ENCODE results near the gene SGK2. TPM values are rescaled to one million over a fixed set of nuclear protein-coding genes. Genes with fewer than 3 reads are reported as not detected.
A peak's percentile ranks its signal among the peaks of the same experiment; 100 is the strongest.

SGK2 gene
- total and polyA plus RNA-seq, 2 of the 13 experiments (the other 11 are each of a cell fraction or from before 2014, with no cell fraction given) = 6.2 to 29.4 TPM

DNA sequence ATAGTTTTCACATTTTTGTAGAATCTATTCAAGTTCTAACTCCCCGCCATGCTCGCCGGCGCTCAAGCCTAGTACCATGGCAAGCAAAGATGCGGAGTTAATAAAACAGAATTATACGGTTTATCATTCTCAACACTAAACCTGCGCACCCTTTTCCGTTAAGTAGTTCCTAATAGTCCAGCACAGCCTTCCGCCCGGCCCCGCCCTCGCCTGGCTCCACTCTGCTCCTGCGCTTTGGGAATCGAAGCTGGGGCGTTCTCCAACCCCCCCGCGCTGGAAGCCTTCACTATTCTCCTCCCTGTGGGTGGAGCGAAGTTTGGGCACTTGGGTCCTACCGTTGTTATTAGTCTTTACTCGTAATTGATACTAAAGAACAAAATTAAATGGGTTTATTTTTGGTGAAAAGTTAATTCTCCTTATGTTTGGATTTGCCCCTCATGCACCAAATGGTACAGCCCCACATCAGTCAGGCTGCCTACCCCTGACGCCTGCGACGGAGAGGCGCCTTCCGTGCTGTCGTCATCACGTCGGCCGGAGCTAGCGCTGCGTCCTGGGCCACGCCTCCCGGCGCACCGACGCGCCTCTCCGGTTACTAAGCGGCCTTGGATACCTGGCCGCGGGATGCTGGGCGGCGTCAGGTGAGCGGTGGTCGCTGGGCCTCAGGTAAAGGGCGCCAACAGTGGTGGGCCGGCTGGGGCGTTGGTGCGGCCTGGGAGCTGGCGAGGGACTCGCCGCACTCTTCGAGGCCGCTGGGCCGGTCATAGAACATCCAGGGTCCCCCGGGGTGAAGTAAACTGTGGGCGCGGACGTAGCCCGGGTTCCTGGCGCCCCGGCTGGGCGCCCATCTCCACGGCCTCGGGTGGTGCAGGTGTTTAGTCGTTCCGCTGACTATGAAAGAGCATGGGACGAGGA is 31.8 kb downstream of the SGK2 start, which contains the start of gene IFT52 (continued):
- TF ChIP-seq, protein P1, sequence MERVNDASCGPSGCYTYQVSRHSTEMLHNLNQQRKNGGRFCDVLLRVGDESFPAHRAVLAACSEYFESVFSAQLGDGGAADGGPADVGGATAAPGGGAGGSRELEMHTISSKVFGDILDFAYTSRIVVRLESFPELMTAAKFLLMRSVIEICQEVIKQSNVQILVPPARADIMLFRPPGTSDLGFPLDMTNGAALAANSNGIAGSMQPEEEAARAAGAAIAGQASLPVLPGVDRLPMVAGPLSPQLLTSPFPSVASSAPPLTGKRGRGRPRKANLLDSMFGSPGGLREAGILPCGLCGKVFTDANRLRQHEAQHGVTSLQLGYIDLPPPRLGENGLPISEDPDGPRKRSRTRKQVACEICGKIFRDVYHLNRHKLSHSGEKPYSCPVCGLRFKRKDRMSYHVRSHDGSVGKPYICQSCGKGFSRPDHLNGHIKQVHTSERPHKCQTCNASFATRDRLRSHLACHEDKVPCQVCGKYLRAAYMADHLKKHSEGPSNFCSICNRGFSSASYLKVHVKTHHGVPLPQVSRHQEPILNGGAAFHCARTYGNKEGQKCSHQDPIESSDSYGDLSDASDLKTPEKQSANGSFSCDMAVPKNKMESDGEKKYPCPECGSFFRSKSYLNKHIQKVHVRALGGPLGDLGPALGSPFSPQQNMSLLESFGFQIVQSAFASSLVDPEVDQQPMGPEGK (CRISPR knock-in tag; IDR thresholded peaks at IDR 0.05) = peak; percentile 100
- TF ChIP-seq, protein P2, sequence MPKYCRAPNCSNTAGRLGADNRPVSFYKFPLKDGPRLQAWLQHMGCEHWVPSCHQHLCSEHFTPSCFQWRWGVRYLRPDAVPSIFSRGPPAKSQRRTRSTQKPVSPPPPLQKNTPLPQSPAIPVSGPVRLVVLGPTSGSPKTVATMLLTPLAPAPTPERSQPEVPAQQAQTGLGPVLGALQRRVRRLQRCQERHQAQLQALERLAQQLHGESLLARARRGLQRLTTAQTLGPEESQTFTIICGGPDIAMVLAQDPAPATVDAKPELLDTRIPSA (CRISPR knock-in tag; IDR thresholded peaks at IDR 0.05; ENCODE audit: borderline replicate concordance) = no peak
- TF ChIP-seq ZNF644 (CRISPR knock-in tag; IDR thresholded peaks at IDR 0.05; ENCODE audit: low read depth) (0 out of 2 replicates have a peak, but pooled peaks have one; percentile 12), AGO1 (IDR thresholded peaks at IDR 0.05; ENCODE audit: low read depth, low read length, poor library complexity, severe bottlenecking) (peak; percentile 68), NFE2 (CRISPR knock-in tag; IDR thresholded peaks at IDR 0.05) (no peak), NR2F6 (IDR thresholded peaks at IDR 0.05) (no peak; the same call in 1 of the 2 replicates), NR2F6 (CRISPR knock-in tag; IDR thresholded peaks at IDR 0.05) (no peak), GATA4 (IDR thresholded peaks at IDR 0.05; ENCODE audit: borderline replicate concordance, low read depth) (0 out of 2 replicates have a peak, but pooled peaks have one; percentile 59), KDM5A (IDR thresholded peaks at IDR 0.05; ENCODE audit: borderline replicate concordance, low read length) (peak; percentile 86), AKAP8 (CRISPR knock-in tag; IDR thresholded peaks at IDR 0.05) (no peak), ZKSCAN5 (CRISPR knock-in tag; IDR thresholded peaks at IDR 0.05) (0 out of 2 replicates have a peak, but pooled peaks have one; percentile 34), TCF12 (IDR thresholded peaks at IDR 0.05) (no peak), TCF12 (CRISPR knock-in tag; IDR thresholded peaks at IDR 0.05) (no peak), RXRA (CRISPR knock-in tag; IDR thresholded peaks at IDR 0.05) (peak; percentile 85)
- TF ChIP-seq, protein P3, sequence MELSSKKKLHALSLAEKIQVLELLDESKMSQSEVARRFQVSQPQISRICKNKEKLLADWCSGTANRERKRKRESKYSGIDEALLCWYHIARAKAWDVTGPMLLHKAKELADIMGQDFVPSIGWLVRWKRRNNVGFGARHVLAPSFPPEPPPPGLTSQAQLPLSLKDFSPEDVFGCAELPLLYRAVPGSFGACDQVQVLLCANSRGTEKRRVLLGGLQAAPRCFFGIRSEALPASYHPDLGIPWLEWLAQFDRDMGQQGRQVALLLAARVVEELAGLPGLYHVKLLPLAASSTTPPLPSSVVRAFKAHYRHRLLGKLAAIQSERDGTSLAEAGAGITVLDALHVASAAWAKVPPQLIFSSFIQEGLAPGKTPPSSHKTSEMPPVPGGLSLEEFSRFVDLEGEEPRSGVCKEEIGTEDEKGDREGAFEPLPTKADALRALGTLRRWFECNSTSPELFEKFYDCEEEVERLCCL (CRISPR knock-in tag; IDR thresholded peaks at IDR 0.05; ENCODE audit: borderline replicate concordance) = peak; percentile 91; the same call in 1 of the 2 replicates
- TF ChIP-seq, protein P4, sequence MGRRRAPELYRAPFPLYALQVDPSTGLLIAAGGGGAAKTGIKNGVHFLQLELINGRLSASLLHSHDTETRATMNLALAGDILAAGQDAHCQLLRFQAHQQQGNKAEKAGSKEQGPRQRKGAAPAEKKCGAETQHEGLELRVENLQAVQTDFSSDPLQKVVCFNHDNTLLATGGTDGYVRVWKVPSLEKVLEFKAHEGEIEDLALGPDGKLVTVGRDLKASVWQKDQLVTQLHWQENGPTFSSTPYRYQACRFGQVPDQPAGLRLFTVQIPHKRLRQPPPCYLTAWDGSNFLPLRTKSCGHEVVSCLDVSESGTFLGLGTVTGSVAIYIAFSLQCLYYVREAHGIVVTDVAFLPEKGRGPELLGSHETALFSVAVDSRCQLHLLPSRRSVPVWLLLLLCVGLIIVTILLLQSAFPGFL (CRISPR knock-in tag; IDR thresholded peaks at IDR 0.05) = no peak
- TF ChIP-seq, protein P5, sequence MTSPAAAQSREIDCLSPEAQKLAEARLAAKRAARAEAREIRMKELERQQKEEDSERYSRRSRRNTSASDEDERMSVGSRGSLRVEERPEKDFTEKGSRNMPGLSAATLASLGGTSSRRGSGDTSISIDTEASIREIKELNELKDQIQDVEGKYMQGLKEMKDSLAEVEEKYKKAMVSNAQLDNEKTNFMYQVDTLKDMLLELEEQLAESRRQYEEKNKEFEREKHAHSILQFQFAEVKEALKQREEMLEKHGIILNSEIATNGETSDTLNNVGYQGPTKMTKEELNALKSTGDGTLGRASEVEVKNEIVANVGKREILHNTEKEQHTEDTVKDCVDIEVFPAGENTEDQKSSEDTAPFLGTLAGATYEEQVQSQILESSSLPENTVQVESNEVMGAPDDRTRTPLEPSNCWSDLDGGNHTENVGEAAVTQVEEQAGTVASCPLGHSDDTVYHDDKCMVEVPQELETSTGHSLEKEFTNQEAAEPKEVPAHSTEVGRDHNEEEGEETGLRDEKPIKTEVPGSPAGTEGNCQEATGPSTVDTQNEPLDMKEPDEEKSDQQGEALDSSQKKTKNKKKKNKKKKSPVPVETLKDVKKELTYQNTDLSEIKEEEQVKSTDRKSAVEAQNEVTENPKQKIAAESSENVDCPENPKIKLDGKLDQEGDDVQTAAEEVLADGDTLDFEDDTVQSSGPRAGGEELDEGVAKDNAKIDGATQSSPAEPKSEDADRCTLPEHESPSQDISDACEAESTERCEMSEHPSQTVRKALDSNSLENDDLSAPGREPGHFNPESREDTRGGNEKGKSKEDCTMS (CRISPR knock-in tag; conservative IDR thresholded peaks at IDR 0.05) = no peak
- TF ChIP-seq, protein P6, sequence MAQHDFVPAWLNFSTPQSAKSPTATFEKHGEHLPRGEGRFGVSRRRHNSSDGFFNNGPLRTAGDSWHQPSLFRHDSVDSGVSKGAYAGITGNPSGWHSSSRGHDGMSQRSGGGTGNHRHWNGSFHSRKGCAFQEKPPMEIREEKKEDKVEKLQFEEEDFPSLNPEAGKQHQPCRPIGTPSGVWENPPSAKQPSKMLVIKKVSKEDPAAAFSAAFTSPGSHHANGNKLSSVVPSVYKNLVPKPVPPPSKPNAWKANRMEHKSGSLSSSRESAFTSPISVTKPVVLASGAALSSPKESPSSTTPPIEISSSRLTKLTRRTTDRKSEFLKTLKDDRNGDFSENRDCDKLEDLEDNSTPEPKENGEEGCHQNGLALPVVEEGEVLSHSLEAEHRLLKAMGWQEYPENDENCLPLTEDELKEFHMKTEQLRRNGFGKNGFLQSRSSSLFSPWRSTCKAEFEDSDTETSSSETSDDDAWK (CRISPR knock-in tag; IDR thresholded peaks at IDR 0.05) = no peak

Measured in HepG2 (cell line).